K562 (cell line): Measurements from ENCODE around the gene TMEM252. TPM values are rescaled to one million over a fixed set of nuclear protein-coding genes. Genes with fewer than 3 reads are reported as not detected.

Source experiments
- ATAC-seq: fragments of 200-7000 bp; cut with Tn5 transposase; 3 replicates; pipeline ENCODE4 v1.9.1; 2020; ENCODE audit warnings: moderate library complexity
- BruUV-seq: library from RNA; stranded (reverse); fragments of 400-500 nt; replicated peaks from 2 replicates; lab custom pipeline; 2021; lab: Mats Ljungman, UMichigan
- CTCF ChIA-PET: fragments of 300-600 bp; formaldehyde crosslinking; extraction: SDS; loops from one replicate; lab custom pipeline; 2021; ENCODE audit warnings: low intra/inter-chr PET ratio; lab: Yijun Ruan, JAX
- POLR2A ChIA-PET: fragments of 300-600, 350-650 bp; sonication (Branson Sonifier 250); formaldehyde crosslinking; extraction: SDS; loops from one replicate; lab custom pipeline; 2021; ENCODE audit warnings: antibody characterized with exemption, inconsistent platforms; lab: Yijun Ruan, JAX
- DNase-seq, 4 experiments: peaks; one replicate each; pipeline versions ENCODE4 v3.0.0 to v3.0.0-alpha.2; 2011 to 2018; ENCODE audit warnings: low spot score in 3 of 4, mixed read lengths in 3 of 4; ENCODE audit errors: extremely low read depth in 1 of 4
- FAIRE-seq: peaks from 2 replicates; lab custom pipeline; 2011; peaks lifted over from hg19 to GRCh38; lab: Jason Lieb, UNC
- H2AFZ ChIP-seq: 2 replicates; pipeline ENCODE4 v1.6.0; 2011; ENCODE audit warnings: low read depth, low read length, control low read depth, inconsistent platforms
- H3K27ac ChIP-seq: fragments of 200-600 bp; 3 replicates; pipeline ENCODE4 v1.8.0; 2011; ENCODE audit warnings: low read depth, mild to moderate bottlenecking, control low read depth, inconsistent platforms, low read length, moderate library complexity, mixed read lengths; ENCODE audit errors: extremely low read depth
- H3K27me3 ChIP-seq, 2 experiments: fragments of 300-600 bp in 1 of 2; 2 replicates in 1 of 2; 3 replicates in 1 of 2; pipeline versions ENCODE4 v1.6.0 to v1.8.0; 2011; ENCODE audit warnings: inconsistent platforms in 2 of 2, low read length in 2 of 2, mild to moderate bottlenecking in 1 of 2, mixed read lengths in 1 of 2, moderate library complexity in 1 of 2; ENCODE audit not compliant: control insufficient read depth in 2 of 2, insufficient read depth in 2 of 2
- H3K36me3 ChIP-seq: fragments of 300-600 bp; 3 replicates; pipeline ENCODE4 v1.8.0; 2011; ENCODE audit warnings: mild to moderate bottlenecking, low read length, inconsistent platforms; ENCODE audit not compliant: control insufficient read depth, insufficient read depth
- H3K4me1 ChIP-seq, 2 experiments: fragments of 200-600 bp in 1 of 2; replicated peaks in 1 of 2; 2 replicates in 1 of 2; 3 replicates in 1 of 2; pipeline versions ENCODE4 v1.5.1 to v1.8.0; 2011; ENCODE audit warnings: inconsistent platforms in 2 of 2, low read length in 2 of 2, mild to moderate bottlenecking in 1 of 2, mixed read lengths in 1 of 2, moderate library complexity in 1 of 2; ENCODE audit not compliant: control insufficient read depth in 2 of 2, insufficient read depth in 2 of 2
- H3K4me2 ChIP-seq: 2 replicates; pipeline ENCODE4 v1.6.1; 2011; ENCODE audit warnings: low read length, control low read depth, inconsistent platforms, mixed read lengths; ENCODE audit not compliant: insufficient read depth
- H3K4me3 ChIP-seq: fragments of 200-600 bp; sonication (generic), shearing (Covaris generic); 2 replicates; pipeline ENCODE4 v1.5.1; 2016; ENCODE audit warnings: control low read depth, inconsistent platforms
- H3K79me2 ChIP-seq: fragments of 200-600 bp; 3 replicates; pipeline ENCODE4 v1.8.0; 2011; ENCODE audit warnings: low read length, inconsistent platforms; ENCODE audit not compliant: control insufficient read depth, insufficient read depth
- H3K9ac ChIP-seq, 2 experiments: 2 replicates each; pipeline versions ENCODE4 v1.6.0 to v1.6.1; 2011; ENCODE audit warnings: low read depth in 2 of 2, low read length in 2 of 2, control low read depth in 1 of 2, inconsistent platforms in 1 of 2, mild to moderate bottlenecking in 1 of 2, mixed read lengths in 1 of 2; ENCODE audit not compliant: insufficient read depth in 1 of 2
- H3K9me1 ChIP-seq: one replicate; pipeline ENCODE4 v1.6.0; 2011; ENCODE audit warnings: inconsistent platforms, mild to moderate bottlenecking, low read length, moderate library complexity; ENCODE audit not compliant: control insufficient read depth, insufficient read depth
- H3K9me3 ChIP-seq: replicated peaks from 2 replicates; pipeline ENCODE4 v1.5.1; 2011; ENCODE audit warnings: low read depth, low read length, inconsistent platforms; ENCODE audit not compliant: control insufficient read depth, insufficient read depth
- H4K20me1 ChIP-seq: replicated peaks from 2 replicates; pipeline ENCODE4 v1.6.1; 2011; ENCODE audit warnings: low read length, inconsistent platforms, mixed read lengths; ENCODE audit not compliant: control insufficient read depth, insufficient read depth
- JUNB ChIP-seq: fragments of 450-650 bp; formaldehyde crosslinking; conservative IDR thresholded peaks from 2 replicates; pipeline ENCODE4 v1.4.0; 2020; ENCODE audit warnings: mild to moderate bottlenecking
- KDM1A ChIP-seq, 2 experiments: fragments of 450-650 bp; IDR thresholded peaks; 2 replicates each; pipeline ENCODE4 v1.6.1; 2016; ENCODE audit warnings: mild to moderate bottlenecking in 2 of 2
- NR2C1 ChIP-seq, 2 experiments: fragments of 450-650 bp; IDR thresholded peaks; 2 replicates each; pipeline ENCODE4 v1.6.1; 2017; ENCODE audit warnings: mild to moderate bottlenecking in 2 of 2, antibody characterized with exemption in 1 of 2, inconsistent platforms in 1 of 2, missing compliant biosample characterization in 1 of 2, missing genetic modification characterization in 1 of 2
- REST ChIP-seq, 2 experiments: fragments of 450-650 bp; formaldehyde crosslinking in 1 of 2; IDR thresholded peaks; 2 replicates each; pipeline versions ENCODE4 v1.4.0 to v1.6.1; 2014 to 2020; ENCODE audit warnings: mild to moderate bottlenecking in 2 of 2, borderline replicate concordance in 1 of 2, low read depth in 1 of 2
- SMAD4 ChIP-seq: fragments of 250-450 bp; sonication (Bioruptor Pico); conservative IDR thresholded peaks from 2 replicates; pipeline ENCODE4 v1.8.0; 2021; ENCODE audit warnings: inconsistent platforms, mild to moderate bottlenecking, moderate library complexity
- ZNF449 ChIP-seq: fragments of 250-450 bp; sonication (Bioruptor Pico); IDR thresholded peaks from 2 replicates; pipeline ENCODE4 v1.8.0; 2022; ENCODE audit warnings: moderate library complexity, mild to moderate bottlenecking, inconsistent platforms
- WGBS: fragments of 100-300 bp; shearing (Covaris generic); methylation state at CpG from one replicate; pipeline ENCODE4 v1.1.6; 2016; ENCODE audit warnings: low coverage, mixed read lengths; ENCODE audit not compliant: insufficient coverage; ENCODE audit errors: missing lambda C conversion rate; 5-methylcytosine and 5-hydroxymethylcytosine counted together
- in situ Hi-C: fragments of 300-500 bp; cut with MboI; formaldehyde crosslinking; loops from 4 replicates; pipeline ENCODE4 v1.15.0; 2018; ENCODE audit warnings: inconsistent platforms, mixed read lengths
- intact Hi-C: fragments of 100-400 bp; cut with micrococcal nuclease; formaldehyde crosslinking; loops from 2 replicates; pipeline ENCODE4 v1.14.2; 2022
- polyA plus RNA-seq, 8 experiments: library from polyadenylated mRNA; depleted of rRNA in 4 of 8; stranded (reverse) in 5 of 8; unstranded in 3 of 8; fragments of >200 nt; fragmentation: Nextera tagmentation in 2 of 8; fragmentation: Illumina TruSeq in 1 of 8; extraction: Ambion mirVana in 2 of 8; extraction: Trizol in 1 of 8; gene quantifications; 2 replicates each; pipeline versions ENCODE4 v1.2.1 to v1.2.3, GENCODE V29; 2011 to 2014; ENCODE audit warnings: inconsistent platforms in 1 of 8, missing spikeins in 1 of 8
- total RNA-seq, 7 experiments: library from RNA; depleted of rRNA in 6 of 7; stranded (reverse); fragments of >200 nt in 6 of 7; fragmentation: Illumina TruSeq in 2 of 7; extraction: Trizol in 2 of 7; gene quantifications; 2 replicates each; pipeline versions ENCODE4 v1.2.1 to v1.2.3, GENCODE V29; 2011 to 2021; ENCODE audit warnings: low replicate concordance in 1 of 7

Gene TMEM252
- total and polyA plus RNA-seq, 9 of the 15 experiments (the other 6 are each of a cell fraction or from before 2014, with no cell fraction given) = not detected

- H3K4me2 ChIP-seq = no peak overlapping the region
- no peaks in the 10 kb centered on the region; a peak in 1 of 5 replicates for H3K27me3 ChIP-seq
- H3K9ac ChIP-seq = no peak overlapping the region
- no peaks in the 10 kb centered on the region for H3K4me1 ChIP-seq
- no peak for DNase-seq
- no peak for ATAC-seq
- H3K79me2 ChIP-seq = no peaks in the 10 kb centered on the region
- no peak overlapping the region for H2AFZ ChIP-seq
- in situ Hi-C loops (no loop called here), intact Hi-C loops (no loop called here)
- FAIRE-seq = no peak
- no peaks in the 10 kb centered on the region for H3K36me3 ChIP-seq
- BruUV-seq = no TSS peak
- H4K20me1 ChIP-seq = no peaks in the 10 kb centered on the region
- no peak for TF ChIP-seq JUNB
- CTCF ChIA-PET = no interaction called here
- no peak overlapping the region for H3K4me3 ChIP-seq
- no peaks in the 10 kb centered on the region for H3K9me1 ChIP-seq
- no peak overlapping the region for H3K27ac ChIP-seq
- POLR2A ChIA-PET = no interaction called here
- no peaks in the 10 kb centered on the region for H3K9me3 ChIP-seq
Measured at GRCh38 chr9:68493541-68493940, 47.1 kb downstream of the TMEM252 start.

- intact Hi-C loops = no loop called here
- no peak overlapping the region for H3K27ac ChIP-seq
- H3K9ac ChIP-seq = no peak overlapping the region
- H3K36me3 ChIP-seq = no peaks in the 10 kb centered on the region
- no peak overlapping the region for H3K4me3 ChIP-seq
- H3K9me1 ChIP-seq = no peaks in the 10 kb centered on the region
- FAIRE-seq (no peak), DNase-seq (no peak), ATAC-seq (no peak)
- no peaks in the 10 kb centered on the region for H4K20me1 ChIP-seq
- no peak overlapping the region for H3K4me2 ChIP-seq
- no peaks in the 10 kb centered on the region for H3K4me1 ChIP-seq
- no peaks in the 10 kb centered on the region for H3K79me2 ChIP-seq
- BruUV-seq = no TSS peak
- ChIA-PET POLR2A (interaction anchor here (0.6 to 0.7 kb wide), 2 partner anchors 69 to 362 kb away, joined by 3 to 4 read pairs; no protein-coding TSS in a partner anchor), CTCF (no interaction called here)
- H3K9me3 ChIP-seq = no peaks in the 10 kb centered on the region
- H2AFZ ChIP-seq = no peak overlapping the region
- H3K27me3 ChIP-seq = no peaks in the 10 kb centered on the region; a peak in 1 of 5 replicates
- in situ Hi-C loops = no loop called here
- WGBS = 4% methylated on average over 6 of the region's 6 CpGs
- TF ChIP-seq ZNF449 (CRISPR knock-in tag) = no peak
- no peak for TF ChIP-seq NR2C1 (IDR thresholded peaks at IDR 0.05)
- no peak for TF ChIP-seq NR2C1 (tag; IDR thresholded peaks at IDR 0.05)
- no peak for TF ChIP-seq REST (IDR thresholded peaks at IDR 0.05; ENCODE audit: borderline replicate concordance)
- TF ChIP-seq REST (CRISPR knock-in tag; IDR thresholded peaks at IDR 0.05; ENCODE audit: low read depth) = no peak
- TF ChIP-seq SMAD4 (CRISPR knock-in tag) = no peak
- TF ChIP-seq KDM1A (IDR thresholded peaks at IDR 0.05) = no peak
Measured at GRCh38 chr9:68492806-68493205, 47.9 kb downstream of the TMEM252 start.
